CD4-positive, alpha-beta T cell treated with Interleukin-2 at 100 ng/mL for 4 hours (primary cell): ENCODE data around the gene CETN3.
"Not testable (repeated sequence)": the region's sequence is repeated elsewhere in the genome, so short reads cannot be mapped to it uniquely, and the experiment has no call there.

ENCODE experiments used
- DNase-seq: peaks from one replicate; pipeline ENCODE4 v3.0.0-alpha.2; 2020; ENCODE audit warnings: low spot score

The CETN3 gene

DNA sequence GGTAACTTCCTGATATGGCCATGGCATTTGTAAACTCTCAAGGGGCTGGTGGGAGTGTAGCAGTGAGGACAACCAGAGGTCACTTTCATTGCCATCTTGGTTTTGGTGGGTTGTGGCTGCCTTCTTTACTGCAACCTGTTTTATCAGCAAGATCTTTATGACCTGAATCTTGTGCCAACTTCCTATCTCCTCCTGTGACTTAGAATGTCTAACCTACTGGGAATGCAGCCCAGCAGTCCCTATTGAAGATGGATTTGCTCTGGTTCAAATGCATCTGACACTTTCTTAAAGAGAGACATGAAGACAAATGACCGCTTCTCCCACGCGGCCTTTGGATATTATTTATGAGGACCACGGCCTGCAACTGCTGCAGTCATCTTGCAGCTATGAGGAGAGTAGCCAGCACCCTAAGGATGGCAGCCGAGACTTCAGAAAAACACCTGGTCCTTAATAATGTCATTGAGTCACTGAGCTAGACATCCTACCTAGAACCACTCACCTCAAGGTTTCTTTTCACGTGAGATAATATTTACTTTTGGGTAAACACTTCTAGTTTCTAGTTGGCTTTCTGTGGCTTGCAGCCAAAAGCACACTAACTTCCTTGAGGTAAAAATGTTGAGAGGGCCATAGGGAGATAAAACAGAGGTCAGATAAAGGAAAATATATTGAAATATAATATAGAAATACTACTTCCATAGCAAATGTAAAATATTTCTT lies 28.2 kb downstream of the CETN3 start:
- no peak for DNase-seq

DNA sequence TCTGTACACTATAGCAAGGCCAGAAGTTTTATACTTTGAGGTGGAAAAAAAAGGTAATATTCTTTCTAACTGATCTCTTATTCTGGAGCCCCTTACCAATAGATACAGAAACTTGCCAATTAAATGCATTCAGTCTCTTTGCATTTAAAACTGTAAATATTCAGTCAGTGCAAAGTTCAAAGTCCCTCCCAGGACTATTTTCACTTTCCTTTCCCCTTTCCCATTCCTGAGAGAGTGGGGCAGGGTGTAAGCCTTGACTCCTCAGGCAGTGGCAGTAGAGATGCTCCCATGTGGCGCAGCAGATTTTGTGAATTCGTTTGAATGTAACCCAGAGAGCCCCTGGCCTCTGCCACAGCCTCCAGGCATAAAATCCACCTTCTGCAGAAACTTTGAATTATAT lies 29.9 kb downstream of the CETN3 start:
- no peak for DNase-seq

DNA sequence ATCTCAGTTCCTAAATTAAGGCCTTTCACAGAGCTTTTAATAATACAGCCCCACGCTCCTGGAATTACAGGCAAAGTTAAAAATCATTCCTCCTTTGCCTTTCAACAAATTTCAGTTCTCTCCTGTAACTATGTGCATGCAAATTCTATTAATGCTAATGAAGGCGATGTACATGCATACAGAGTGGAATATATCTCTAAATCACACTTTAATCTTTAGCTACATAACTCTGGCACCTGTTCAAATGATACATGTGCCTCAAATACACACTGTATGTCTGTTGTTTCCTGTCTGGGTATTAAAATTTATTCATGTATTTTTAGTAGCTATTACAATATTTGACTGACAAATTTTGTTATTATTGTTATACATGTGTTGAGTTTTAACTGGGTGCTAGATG lies 30.8 kb downstream of the CETN3 start:
- no peak for DNase-seq

DNA sequence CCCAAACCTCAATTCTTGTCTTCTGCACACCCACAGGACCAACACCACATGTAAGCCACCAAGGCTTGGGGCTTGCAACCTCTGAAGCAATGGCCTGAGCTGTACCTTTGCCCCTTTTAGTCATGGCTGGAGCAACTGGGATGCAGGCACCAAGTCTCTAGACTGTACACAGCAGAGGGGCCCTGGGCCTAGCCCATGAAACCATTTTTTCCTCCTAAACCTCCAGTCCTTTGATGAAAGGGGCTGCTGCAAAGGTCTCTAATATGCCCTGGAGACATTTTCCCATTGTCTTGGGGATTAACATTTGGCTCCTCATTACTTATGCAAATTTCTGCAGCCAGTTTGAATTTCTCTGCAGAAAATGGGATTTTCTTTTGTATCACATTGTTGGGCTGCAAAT lies 38.3 kb downstream of the CETN3 start:
- DNase-seq, result not testable (repeated sequence)

DNA sequence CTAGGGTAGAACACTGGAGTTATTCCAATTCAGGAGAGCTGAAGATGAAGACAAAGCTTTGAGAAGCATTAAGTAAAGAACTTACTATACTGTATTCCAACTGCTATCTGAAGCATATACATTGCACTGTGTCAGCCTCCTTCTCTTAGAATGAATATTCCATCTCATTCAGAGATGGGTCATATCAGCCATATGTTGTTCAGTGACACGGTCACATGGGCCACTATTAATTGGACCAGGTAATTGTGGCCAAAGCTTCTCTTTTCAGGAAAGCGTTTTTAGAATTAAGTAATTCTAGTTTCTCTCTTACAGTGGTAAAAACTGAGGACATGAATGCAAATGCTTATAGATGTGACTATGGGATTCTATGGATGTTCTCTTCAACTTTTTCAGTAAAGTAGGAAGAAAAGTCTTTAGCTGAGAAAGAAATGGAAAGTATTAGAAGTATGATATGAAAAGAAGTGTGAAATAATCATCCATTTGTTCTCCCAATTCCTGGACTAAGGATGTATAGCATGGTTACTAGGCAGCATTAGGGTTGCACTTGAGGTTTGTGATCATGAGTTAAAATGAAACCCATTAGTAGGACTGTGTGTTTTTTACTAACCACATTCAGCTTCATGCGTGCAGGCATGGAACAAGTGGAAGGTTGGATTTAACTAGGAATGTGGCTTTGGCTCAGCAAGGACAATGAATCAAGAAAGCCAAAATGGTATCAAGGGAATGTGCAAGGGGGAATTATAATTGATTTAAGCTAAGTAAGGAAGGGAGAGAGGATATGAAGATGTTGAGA lies 40.9 kb downstream of the CETN3 start:
- DNase-seq, result no peak

DNA sequence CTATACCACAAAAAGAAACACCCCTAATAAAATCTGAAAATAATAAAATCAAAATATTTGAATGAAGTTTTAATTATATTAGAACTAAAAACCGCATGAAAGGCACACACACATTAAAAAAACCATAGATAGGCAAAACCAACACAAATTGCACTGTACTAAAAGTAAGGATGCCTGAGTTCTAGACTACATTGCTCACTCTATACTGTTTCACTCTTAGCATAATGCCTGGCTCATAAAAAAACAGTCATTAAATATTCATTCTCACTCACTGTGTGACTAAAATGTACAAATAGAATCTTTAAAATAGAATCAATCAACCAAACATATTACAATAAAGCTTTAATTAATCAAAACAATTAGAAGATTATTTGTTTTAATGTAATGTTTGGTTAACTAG lies 41.7 kb downstream of the CETN3 start:
- no peak for DNase-seq

DNA sequence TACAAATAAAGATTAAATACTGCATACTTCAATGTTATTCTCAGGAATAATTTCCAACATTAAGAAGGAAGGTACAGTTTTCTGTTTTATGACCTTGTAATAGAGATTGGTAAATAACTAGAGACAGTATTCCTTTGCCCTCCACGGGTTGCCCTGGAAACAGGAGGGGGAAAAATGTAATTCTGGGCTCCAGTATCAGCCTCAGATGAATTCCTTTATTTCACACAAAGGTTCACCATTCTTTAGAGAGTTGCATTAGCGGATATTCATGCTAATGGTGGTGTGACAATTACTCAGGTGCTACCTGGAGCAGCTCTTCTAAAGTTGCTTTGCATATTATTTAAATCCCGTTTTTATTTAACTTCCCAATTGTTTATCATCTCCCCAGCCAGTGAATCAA lies 42.6 kb downstream of the CETN3 start:
- DNase-seq, result no peak

DNA sequence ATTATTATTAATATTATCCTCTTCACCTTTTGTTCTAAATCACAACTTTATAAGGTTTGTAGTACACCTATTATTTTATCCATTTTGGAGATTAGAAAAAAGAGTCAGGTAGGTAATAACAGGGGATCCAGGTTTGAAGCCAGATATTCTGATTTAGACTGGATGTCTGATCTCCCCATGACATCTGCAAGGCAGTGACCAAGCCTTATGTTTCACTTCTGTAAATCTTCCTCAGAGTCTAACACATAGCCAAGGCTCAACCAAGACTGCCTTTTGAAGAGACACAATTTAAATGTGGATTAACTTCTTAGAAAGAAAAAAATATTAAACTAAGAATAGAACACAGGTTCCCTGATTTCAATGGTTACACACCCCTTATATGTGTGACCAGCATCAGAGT lies 44.2 kb downstream of the CETN3 start:
- no peak for DNase-seq

DNA sequence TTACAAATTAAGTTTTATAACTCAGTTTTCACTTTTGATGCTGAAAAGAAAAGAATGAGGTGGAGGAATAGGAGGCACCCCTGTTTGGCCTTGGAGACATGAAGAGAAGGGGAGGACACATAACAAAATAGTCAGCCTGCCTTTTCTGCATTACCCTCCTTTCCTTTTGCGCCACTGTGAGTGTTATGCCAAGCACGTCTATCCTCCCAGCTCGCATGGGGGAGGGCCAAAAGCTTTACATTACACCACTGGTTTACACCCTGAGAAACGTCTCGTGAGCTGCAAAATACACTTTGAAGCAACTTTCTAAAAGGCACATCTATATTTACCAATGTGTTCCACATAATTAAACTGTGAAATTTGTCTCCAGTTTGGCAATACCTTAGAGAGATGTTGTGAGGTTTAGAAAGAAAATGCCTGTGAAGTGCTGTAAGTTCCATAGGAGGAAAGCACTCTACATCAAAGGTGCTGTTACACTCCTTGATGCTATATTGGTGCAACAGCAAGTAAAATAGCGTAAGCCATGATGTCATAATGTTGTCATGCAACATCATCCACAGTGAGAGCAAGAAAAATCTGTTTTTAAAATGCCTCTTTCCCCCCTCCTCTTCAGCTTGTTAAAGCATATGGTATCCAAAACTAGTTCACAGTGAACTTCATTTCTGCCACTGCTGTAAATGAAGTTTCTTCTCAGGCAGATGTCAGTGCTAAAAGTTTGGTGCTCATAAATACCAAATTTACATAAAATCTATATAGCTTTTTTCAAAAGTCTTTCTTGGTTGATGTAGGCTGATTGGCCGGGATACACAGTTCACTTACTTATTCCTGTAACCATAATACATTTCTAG lies 50.3 kb downstream of the CETN3 start:
- DNase-seq, result no peak

DNA sequence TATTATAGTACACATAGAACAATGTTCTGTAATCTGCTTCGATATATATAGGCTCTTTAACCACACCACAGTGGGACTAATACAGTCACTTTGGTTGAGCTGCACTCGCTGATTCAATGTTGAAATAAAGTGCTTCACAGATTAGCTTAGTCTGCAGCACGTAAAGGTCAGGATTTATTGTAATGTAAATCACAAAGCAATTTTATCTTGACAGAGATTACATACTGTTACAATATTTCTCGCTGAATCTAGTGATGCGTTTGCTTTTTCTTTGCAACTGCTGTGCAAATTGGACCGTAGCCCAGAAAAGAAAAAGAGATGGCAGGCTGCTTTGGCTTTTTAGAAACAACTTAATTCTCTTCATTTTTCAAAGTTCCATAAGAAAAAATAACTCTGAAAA lies 52.9 kb downstream of the CETN3 start:
- DNase-seq, result no peak

DNA sequence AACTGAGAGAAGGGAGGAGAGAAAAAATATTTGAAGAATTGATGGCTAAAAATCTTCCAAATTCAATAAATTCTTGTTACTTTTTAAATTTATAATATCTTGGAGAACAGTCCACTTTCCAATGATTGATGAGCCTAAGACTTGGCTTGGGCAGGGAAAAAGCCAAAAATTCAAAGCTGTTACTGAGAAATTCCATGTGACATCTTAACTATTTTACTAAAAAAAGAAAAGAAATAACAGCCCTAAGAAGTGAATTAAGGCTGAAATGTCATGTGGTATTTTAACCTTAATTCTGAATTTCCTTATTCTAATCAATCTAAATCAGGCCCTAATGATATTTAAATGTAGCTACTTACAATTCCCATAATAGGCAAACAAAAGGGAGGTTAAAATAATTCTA lies 53.4 kb downstream of the CETN3 start:
- no peak for DNase-seq

DNA sequence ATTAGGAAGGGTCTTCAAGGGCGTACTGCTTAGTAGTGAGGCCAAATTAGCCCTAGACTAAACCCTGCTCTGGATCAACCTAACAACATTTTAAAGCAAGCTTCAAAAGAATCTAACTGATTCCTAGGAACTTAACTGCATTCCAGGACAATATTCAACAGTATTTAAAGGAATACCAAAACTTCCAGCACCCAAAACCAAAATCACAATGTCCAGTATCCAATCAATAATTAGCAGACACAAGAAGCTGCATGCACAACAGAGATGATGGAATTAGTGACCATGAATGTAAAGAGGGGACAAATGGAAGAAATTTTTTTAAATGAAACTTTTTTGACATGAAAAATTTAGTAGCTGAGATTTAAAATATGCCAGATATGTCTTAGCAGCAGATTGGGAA lies 53.9 kb downstream of the CETN3 start:
- no peak for DNase-seq

DNA sequence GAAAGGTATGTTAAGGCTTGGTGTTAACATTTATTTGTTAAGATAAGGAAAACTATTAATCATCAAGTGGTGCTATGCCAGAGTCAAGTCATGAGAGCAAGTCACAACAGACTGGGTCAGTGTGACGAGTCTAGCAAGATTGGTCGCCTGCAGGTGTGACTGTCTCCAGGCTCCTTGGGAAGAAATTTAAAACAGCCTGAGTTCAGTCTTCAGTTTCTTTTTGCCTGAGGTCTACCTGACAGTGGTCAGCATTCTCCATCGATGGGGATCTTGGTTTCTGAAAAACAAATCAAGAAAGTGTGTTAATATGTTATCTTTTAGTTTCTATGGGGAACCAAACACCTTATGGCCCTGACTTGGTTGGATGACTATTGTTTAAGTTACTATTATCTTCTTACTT lies 56.3 kb downstream of the CETN3 start:
- DNase-seq, result no peak

DNA sequence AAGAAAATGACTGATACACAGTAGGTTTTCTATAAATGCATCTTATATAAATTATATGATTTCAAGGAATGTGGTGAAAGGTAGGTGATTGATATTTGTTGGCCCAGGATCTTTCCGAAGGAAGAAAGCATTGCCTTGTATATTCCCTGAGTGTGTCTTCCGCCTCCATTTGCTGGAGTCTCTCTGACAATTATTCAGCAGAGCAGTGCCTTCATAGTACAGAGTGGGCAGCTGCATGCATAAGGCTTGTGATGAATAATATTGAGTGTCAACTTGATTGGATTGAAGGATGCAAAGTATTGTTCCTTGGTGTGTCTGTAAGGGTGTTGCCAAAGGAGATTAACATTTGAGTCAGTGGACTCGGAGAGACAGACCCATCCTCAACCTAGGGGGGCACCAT lies 58.5 kb downstream of the CETN3 start:
- DNase-seq, result no peak

DNA sequence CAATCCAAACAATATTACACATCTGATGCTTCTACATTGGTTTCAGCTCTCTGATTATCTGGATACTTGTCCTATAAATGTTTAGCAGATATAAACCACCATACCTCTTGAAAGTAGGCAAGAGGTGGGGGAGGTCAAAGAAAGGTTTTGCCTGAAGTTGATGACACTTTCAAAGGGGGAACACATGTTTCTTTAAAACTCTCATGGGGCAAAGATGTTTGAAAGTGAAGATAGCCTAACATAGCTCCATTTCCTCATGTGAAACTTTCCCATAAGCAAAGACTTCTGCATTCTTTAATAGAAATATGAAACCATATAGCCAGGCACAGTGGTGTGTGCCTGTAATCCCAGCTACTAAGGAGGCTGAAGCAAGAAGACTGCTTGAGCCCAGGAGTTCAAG lies 62.1 kb downstream of the CETN3 start:
- DNase-seq, result no peak

DNA sequence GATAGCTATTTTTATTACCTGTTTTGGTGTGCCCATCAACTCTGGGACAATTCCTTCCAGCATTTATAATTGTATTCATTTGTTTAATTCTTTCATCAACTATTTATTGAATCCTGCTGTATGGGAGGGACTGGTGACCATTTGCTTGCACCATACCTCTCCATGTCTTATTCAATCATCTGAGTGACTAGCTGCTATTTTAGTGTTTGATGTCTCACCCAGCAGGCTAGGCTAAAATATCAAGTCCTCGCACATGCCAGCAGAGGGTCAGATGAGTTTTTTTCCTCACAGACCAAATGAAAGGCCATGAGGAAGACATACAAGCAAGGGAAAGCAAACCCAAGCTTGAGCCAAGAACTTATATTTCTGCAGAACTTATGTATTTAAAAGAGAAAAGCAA lies 63.9 kb downstream of the CETN3 start:
- DNase-seq, result no peak

DNA sequence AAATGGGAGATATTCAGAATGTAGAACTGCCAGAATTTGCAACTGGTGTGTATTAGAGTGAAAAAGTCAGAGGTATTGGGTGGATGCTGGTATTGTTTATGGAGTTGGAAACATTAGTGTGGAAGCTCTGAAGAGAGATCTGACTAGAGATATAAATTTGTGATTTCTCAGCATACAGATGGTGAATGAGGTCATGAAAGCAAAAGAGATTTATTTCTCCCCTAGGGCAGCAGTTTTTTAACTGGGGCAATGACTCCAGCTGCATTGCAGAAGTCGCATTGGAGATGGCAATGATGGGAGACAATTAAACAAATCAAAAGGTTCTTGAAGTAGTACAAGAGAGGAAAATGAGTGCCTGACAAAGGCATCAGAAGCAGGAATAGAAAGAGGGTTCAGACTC lies 64.9 kb downstream of the CETN3 start:
- DNase-seq, result no peak

DNA sequence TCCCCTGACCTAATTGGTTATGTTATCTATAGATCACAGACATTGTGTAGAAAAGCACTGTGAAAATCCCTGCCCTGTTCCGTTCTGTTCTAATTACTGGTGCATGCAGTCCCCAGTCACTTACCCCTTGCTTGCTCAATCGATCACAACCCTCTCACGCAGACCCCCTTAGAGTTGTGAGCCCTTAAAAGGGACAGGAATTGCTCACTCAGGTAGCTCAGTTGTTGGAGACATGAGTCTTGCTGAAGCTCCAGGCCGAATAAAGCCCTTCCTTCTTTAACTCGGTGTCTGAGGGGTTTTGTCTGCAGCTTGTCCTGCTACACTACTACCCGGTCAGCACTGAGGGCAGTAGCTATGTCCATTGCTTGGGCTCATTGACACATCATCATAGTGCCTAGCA lies 65.8 kb downstream of the CETN3 start:
- DNase-seq, result not testable (repeated sequence)

DNA sequence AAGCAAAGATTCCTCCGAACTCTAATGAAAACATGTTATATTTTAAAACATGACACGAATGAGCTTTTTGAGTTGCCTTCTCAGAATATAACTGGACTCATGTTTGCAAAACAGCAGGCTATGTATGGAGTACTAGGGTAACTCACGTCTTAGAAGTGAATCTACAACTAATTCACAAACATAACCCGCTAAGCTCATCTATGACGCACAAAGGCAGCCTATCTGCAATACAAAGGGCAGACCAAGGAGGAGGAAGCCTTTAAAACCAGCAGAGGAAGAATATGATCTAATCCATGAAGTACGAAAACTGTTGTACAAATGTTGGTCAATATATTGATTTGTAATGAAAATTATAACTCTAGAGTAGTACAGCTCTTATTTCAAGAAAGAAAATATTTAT lies 67.0 kb downstream of the CETN3 start:
- no peak for DNase-seq
